ENCODE results near the gene SLC4A5.

DNA sequence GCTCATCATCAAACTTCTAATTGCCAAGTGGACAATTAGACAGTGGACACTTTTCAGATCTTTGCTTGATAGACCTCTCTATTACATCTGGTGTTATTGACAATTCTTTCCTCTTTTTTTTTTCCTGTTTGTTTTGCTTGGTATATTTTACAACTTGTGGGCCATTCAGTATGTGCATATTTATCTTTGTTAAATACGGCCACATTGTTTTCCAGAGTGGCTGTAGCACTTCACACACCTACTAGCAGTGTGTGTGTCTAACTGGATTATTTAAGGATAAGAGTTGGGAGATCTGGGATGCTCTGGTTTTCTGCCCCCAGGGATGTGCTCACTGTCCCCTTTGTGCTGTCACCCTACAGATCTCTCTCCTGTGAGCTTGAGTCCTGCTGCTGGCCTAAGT lies 4.1 kb upstream of the SLC4A5 start:
- TF ChIP-seq, protein P1, sequence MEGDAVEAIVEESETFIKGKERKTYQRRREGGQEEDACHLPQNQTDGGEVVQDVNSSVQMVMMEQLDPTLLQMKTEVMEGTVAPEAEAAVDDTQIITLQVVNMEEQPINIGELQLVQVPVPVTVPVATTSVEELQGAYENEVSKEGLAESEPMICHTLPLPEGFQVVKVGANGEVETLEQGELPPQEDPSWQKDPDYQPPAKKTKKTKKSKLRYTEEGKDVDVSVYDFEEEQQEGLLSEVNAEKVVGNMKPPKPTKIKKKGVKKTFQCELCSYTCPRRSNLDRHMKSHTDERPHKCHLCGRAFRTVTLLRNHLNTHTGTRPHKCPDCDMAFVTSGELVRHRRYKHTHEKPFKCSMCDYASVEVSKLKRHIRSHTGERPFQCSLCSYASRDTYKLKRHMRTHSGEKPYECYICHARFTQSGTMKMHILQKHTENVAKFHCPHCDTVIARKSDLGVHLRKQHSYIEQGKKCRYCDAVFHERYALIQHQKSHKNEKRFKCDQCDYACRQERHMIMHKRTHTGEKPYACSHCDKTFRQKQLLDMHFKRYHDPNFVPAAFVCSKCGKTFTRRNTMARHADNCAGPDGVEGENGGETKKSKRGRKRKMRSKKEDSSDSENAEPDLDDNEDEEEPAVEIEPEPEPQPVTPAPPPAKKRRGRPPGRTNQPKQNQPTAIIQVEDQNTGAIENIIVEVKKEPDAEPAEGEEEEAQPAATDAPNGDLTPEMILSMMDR (conservative IDR thresholded peaks at IDR 0.05) = no peak
- TF ChIP-seq EZH2 (IDR thresholded peaks at IDR 0.05; ENCODE audit: low read depth) = no peak
